SK-N-SH treated with all-trans-retinoic acid at 6 μM for 48 hours (cell line): ENCODE results near the gene HRCT1.

ENCODE experiments used
- ATAC-seq: fragments of 200-7000 bp; cut with Tn5 transposase; 3 replicates; pipeline ENCODE4 v1.9.1; 2020; ENCODE audit warnings: mild to moderate bottlenecking, moderate library complexity
- ARNTL ChIP-seq: fragments of 450-650 bp; formaldehyde crosslinking; IDR thresholded peaks from 2 replicates; pipeline ENCODE4 v1.5.0; 2020; ENCODE audit warnings: low read depth, mild to moderate bottlenecking, moderate library complexity, borderline replicate concordance
- BACH2 ChIP-seq: fragments of 250-450 bp; sonication (Bioruptor Pico); IDR thresholded peaks from 2 replicates; pipeline ENCODE4 v1.9.0; 2021; ENCODE audit warnings: mild to moderate bottlenecking, borderline replicate concordance
- CREB5 ChIP-seq: fragments of 250-450 bp; sonication (Bioruptor Pico); IDR thresholded peaks from 2 replicates; pipeline ENCODE4 v1.5.1; 2020; ENCODE audit warnings: low read depth, mild to moderate bottlenecking, moderate library complexity
- CSDC2 ChIP-seq: fragments of 250-450 bp; sonication (Bioruptor Pico); IDR thresholded peaks from 2 replicates; pipeline ENCODE4 v1.5.0; 2020; ENCODE audit warnings: mild to moderate bottlenecking, moderate library complexity
- CSRNP3 ChIP-seq: fragments of 250-450 bp; sonication (Bioruptor Pico); IDR thresholded peaks from 2 replicates; pipeline ENCODE4 v1.5.1; 2021; ENCODE audit warnings: mild to moderate bottlenecking, moderate library complexity
- GLIS3 ChIP-seq: fragments of 250-450 bp; sonication (Bioruptor Pico); IDR thresholded peaks from 2 replicates; pipeline ENCODE4 v1.5.0; 2020; ENCODE audit warnings: mild to moderate bottlenecking, moderate library complexity
- ISL1 ChIP-seq: fragments of 250-450 bp; sonication (Bioruptor Pico); IDR thresholded peaks from 2 replicates; pipeline ENCODE4 v2.1.2; 2022; ENCODE audit warnings: mild to moderate bottlenecking, moderate library complexity
- PATZ1 ChIP-seq: fragments of 250-450 bp; sonication (Bioruptor Pico); IDR thresholded peaks from 2 replicates; pipeline ENCODE4 v1.8.0; 2020; ENCODE audit warnings: mild to moderate bottlenecking, moderate library complexity, borderline replicate concordance
- RARB ChIP-seq: fragments of 250-450 bp; sonication (Bioruptor Pico); IDR thresholded peaks from 2 replicates; pipeline ENCODE4 v1.8.0; 2021; ENCODE audit warnings: mild to moderate bottlenecking, moderate library complexity
- TSHZ2 ChIP-seq: fragments of 250-450 bp; sonication (Bioruptor Pico); IDR thresholded peaks from 2 replicates; pipeline ENCODE4 v1.5.0; 2020; ENCODE audit warnings: mild to moderate bottlenecking, moderate library complexity
- ZFP3 ChIP-seq: fragments of 250-450 bp; sonication (Bioruptor Pico); IDR thresholded peaks from 2 replicates; pipeline ENCODE4 v1.5.0; 2020; ENCODE audit warnings: mild to moderate bottlenecking, moderate library complexity
- ZFP30 ChIP-seq: fragments of 450-650 bp; formaldehyde crosslinking; IDR thresholded peaks from 2 replicates; pipeline ENCODE4 v1.5.0; 2022; ENCODE audit warnings: mild to moderate bottlenecking, moderate library complexity
- ZNF565 ChIP-seq: fragments of 450-650 bp; formaldehyde crosslinking; conservative IDR thresholded peaks from 2 replicates; pipeline ENCODE4 v1.5.0; 2020; ENCODE audit warnings: low read depth, mild to moderate bottlenecking, moderate library complexity
- ZNF70 ChIP-seq: fragments of 450-650 bp; formaldehyde crosslinking; IDR thresholded peaks from 2 replicates; pipeline ENCODE4 v1.5.0; 2020; ENCODE audit warnings: mild to moderate bottlenecking, moderate library complexity
- ZNF8 ChIP-seq: fragments of 450-650 bp; formaldehyde crosslinking; IDR thresholded peaks from 2 replicates; pipeline ENCODE4 v1.5.0; 2020; ENCODE audit warnings: mild to moderate bottlenecking, moderate library complexity

HRCT1 gene

GRCh38 chr9:35908504-35909125 lies 2.6 kb downstream of the HRCT1 start (continued):
- no peak for TF ChIP-seq PATZ1

GRCh38 chr9:35909274-35909673 lies 3.3 kb downstream of the HRCT1 start, which contains the start of gene SPAAR:
Gene SPAAR, plus strand, starts transcription at chr9:35909490. Its CDS starts 974 bp downstream, at chr9:35910464.
- ATAC-seq = no peak
- TF ChIP-seq ZNF8 (no peak), PATZ1 (no peak), RARB (no peak), CSRNP3 (CRISPR knock-in tag) (no peak), TSHZ2 (CRISPR knock-in tag) (no peak), ZNF565 (CRISPR knock-in tag) (no peak), GLIS3 (CRISPR knock-in tag) (no peak), ZNF70 (no peak), ZFP3 (CRISPR knock-in tag) (no peak)

- ATAC-seq = no peak
- TF ChIP-seq CSDC2 (CRISPR knock-in tag) (no peak), PATZ1 (no peak), ZNF565 (CRISPR knock-in tag) (no peak)
These were observed 3.9 kb downstream of the HRCT1 start for GRCh38 chr9:35909687-35910612.

- ATAC-seq = peak; percentile 9; the same call in 1 of the 3 replicates
- TF ChIP-seq ARNTL (CRISPR knock-in tag) (no peak), BACH2 (CRISPR knock-in tag) (no peak), CREB5 (CRISPR knock-in tag) (no peak), ZNF565 (CRISPR knock-in tag) (no peak), ZNF8 (no peak), ZFP30 (no peak), CSDC2 (CRISPR knock-in tag) (no peak), PATZ1 (no peak), ISL1 (CRISPR knock-in tag) (no peak)
These were observed 4.8 kb downstream of the HRCT1 start for GRCh38 chr9:35910613-35911359.
